ENCODE measurements around the gene PRR23A. TPM values are rescaled to one million over a fixed set of nuclear protein-coding genes. Genes with fewer than 3 reads are reported as not detected.

Gene PRR23A
- total RNA-seq, 3 donors from 2014 or later: not detected

- intact Hi-C loops (cut with DNase I, micrococcal nuclease): no loop called here
- Histone ChIP-seq H3K9me3 (peaks cover 3% of the 10 kb centered on the region), H3K4me3 (no peak overlapping the region), H3K4me1 (ENCODE audit: low read depth) (no peaks in the 10 kb centered on the region), H3K36me3 (ENCODE audit: low read depth) (no peaks in the 10 kb centered on the region)
- DNase-seq (no peak), ATAC-seq (no peak)
- TF ChIP-seq, protein P1, sequence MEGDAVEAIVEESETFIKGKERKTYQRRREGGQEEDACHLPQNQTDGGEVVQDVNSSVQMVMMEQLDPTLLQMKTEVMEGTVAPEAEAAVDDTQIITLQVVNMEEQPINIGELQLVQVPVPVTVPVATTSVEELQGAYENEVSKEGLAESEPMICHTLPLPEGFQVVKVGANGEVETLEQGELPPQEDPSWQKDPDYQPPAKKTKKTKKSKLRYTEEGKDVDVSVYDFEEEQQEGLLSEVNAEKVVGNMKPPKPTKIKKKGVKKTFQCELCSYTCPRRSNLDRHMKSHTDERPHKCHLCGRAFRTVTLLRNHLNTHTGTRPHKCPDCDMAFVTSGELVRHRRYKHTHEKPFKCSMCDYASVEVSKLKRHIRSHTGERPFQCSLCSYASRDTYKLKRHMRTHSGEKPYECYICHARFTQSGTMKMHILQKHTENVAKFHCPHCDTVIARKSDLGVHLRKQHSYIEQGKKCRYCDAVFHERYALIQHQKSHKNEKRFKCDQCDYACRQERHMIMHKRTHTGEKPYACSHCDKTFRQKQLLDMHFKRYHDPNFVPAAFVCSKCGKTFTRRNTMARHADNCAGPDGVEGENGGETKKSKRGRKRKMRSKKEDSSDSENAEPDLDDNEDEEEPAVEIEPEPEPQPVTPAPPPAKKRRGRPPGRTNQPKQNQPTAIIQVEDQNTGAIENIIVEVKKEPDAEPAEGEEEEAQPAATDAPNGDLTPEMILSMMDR (IDR thresholded peaks at IDR 0.05): no peak
Measured at GRCh38 chr3:138962854-138963560, 43.1 kb downstream of the PRR23A start.

- ATAC-seq: no peak
- TF ChIP-seq, protein P1 (IDR thresholded peaks at IDR 0.05): no peak
- no peaks in the 10 kb centered on the region for H3K36me3 ChIP-seq (ENCODE audit: low read depth)
- no peak for DNase-seq
- no peak overlapping the region for H3K4me3 ChIP-seq
- intact Hi-C loops (cut with DNase I, micrococcal nuclease): no loop called here
- H3K9me3 ChIP-seq: peaks cover 3% of the 10 kb centered on the region
- H3K4me1 ChIP-seq (ENCODE audit: low read depth): no peaks in the 10 kb centered on the region
Measured at GRCh38 chr3:138960417-138960852, 45.6 kb downstream of the PRR23A start.

Other genes with a start within 250 kb of the PRR23A start
- 10 to 100 TPM; 44.3 to 57.9 (median 51.8) TPM for gene PIK3CB, start 171.3 kb downstream of the PRR23A start, total RNA-seq
- gene FOXL2, start 59.1 kb downstream of the PRR23A start, total RNA-seq: under 1 TPM in 1 of 3 donors, not detected in 2; 0.09 TPM
- under 1 TPM in 1 of 3 donors, not detected in 2; 0.17 TPM for gene FOXL2NB, start 59.1 kb downstream of the PRR23A start, total RNA-seq
- gene PRR23B, start 14.7 kb upstream of the PRR23A start, total RNA-seq: not detected
- gene PRR23C, start 38.6 kb upstream of the PRR23A start, total RNA-seq: not detected

Data from mucosa of descending colon (tissue), 3 donors.